OCI-LY7 (cell line): ENCODE data around the gene GNG7.

Experiments used
- CTCF ChIP-seq: fragments of 200-600 bp; sonication (generic); conservative IDR thresholded peaks from 2 replicates; pipeline ENCODE4 v1.5.1; 2014; ENCODE audit warnings: mild to moderate bottlenecking, antibody characterized with exemption, low read length, moderate library complexity, mixed read lengths
- EZH2phosphoT487 ChIP-seq: fragments of 200-600 bp; sonication (generic); IDR thresholded peaks from 2 replicates; pipeline ENCODE4 v1.6.1; 2018; ENCODE audit warnings: low read depth, borderline replicate concordance, mild to moderate bottlenecking, mixed run types, antibody characterized with exemption, low read length, moderate library complexity, mixed read lengths

GRCh38 chr19:2716275-2716650 lies 13.8 kb upstream of the GNG7 start:
- TF ChIP-seq CTCF: no peak
- TF ChIP-seq EZH2phosphoT487: no peak
